ENCODE measurements around the gene GPX4. TPM values are rescaled to one million over a fixed set of nuclear protein-coding genes. Genes with fewer than 3 reads are reported as not detected.
"Not testable (repeated sequence)": the region's sequence is repeated elsewhere in the genome, so short reads cannot be mapped to it uniquely, and the experiment has no call there.

Gene GPX4
- total RNA-seq, 1 donor from 2014 or later = 190 TPM

DNA sequence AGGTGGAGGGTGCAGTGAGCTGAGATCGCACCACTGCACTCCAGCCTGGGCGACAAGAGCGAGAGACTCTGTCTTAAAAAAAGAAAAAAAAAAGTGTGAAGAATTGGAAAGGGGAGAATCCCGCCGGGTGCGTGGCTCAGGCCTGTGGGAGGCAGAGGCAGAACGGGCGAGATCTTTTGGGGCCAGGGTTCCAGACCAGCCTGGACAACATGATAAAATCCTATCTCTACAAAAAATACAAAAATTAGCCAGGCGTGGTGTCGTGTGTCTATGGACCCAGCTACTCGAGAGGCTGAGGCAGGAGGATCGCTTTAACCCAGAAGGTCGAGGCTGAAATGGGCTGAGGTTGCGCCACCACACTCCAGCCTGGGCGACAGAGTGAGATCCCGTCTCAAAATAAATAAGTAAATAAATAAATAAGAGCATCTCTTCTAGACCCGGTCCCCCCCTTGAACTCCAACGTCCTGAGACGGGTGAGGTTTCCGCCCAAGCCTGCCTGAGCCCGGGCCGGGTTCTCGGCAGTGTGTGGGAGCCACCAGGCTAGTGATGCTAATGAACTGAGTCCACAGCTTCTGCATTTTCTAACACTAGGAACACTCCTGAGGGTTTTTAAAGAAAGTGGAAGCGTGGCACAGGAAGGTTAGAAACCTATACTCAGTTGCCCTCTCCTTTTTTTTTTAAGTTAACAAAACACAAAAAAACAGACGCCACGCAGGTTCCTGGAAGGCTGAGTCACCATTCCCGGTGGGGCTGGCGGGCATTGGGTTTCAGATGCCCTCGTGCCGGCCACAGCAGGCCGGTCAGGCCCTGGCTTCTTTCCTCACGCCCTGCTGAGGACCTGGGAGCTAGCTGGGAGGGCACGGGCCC, 22.0 kb downstream of the GPX4 start:
- Mint-ChIP-seq H3K9me3 (no peaks in the 10 kb centered on the region), H3K4me3 (no peak overlapping the region), H3K27me3 (ENCODE audit: low read depth) (no peaks in the 10 kb centered on the region), H3K27ac (no peak overlapping the region), H3K4me1 (no peaks in the 10 kb centered on the region), H3K36me3 (peaks cover 15% of the 10 kb centered on the region)
- TF ChIP-seq, protein P1, sequence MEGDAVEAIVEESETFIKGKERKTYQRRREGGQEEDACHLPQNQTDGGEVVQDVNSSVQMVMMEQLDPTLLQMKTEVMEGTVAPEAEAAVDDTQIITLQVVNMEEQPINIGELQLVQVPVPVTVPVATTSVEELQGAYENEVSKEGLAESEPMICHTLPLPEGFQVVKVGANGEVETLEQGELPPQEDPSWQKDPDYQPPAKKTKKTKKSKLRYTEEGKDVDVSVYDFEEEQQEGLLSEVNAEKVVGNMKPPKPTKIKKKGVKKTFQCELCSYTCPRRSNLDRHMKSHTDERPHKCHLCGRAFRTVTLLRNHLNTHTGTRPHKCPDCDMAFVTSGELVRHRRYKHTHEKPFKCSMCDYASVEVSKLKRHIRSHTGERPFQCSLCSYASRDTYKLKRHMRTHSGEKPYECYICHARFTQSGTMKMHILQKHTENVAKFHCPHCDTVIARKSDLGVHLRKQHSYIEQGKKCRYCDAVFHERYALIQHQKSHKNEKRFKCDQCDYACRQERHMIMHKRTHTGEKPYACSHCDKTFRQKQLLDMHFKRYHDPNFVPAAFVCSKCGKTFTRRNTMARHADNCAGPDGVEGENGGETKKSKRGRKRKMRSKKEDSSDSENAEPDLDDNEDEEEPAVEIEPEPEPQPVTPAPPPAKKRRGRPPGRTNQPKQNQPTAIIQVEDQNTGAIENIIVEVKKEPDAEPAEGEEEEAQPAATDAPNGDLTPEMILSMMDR (IDR thresholded peaks at IDR 0.05; ENCODE audit: unreplicated experiment) = no peak
- no peak for DNase-seq (ENCODE audit: low spot score in 2 of 2, unreplicated experiment in 2 of 2)

DNA sequence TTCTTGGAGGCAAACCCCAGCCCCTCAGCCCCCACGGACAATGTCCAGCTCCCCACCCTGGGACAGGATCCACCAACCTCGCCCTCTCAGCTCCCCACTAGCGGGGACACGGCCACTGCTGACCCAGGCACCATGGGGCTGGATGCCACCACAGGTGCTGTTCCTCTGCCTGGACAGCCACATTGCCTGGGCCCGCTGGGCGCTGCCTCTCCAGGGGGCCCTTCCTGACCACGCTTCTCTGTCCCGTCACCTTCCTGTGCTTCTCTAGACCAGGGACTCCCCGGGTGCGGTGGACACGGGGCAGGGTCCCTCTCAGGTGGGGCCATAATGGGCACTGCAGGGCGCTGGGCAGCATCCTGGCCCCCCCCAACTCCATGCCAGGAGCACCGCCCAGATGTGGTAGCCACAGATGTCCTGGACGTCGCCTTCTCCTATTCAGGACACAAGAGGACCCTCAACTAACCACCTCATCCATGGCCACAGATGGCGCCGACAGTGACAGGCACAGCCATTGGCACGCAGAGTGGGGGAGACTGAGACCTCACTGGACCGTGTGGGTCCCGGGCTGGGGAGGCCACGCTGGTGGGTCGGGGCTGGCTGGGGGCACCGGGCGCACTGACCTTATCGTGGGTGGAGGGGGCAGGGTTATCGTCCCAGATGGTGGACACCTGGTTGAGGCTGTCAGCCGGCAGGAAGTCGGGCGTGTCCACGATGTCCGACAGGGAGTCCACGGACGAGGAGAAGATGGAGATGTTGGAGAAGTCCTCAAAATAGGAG, 23.4 kb downstream of the GPX4 start:
- Mint-ChIP-seq H3K4me1 (peaks cover 3% of the 10 kb centered on the region), H3K4me3 (no peak overlapping the region), H3K27me3 (ENCODE audit: low read depth) (no peaks in the 10 kb centered on the region), H3K27ac (no peak overlapping the region), H3K9me3 (no peaks in the 10 kb centered on the region), H3K36me3 (peaks cover 6% of the 10 kb centered on the region)
- no peak for DNase-seq (ENCODE audit: low spot score in 2 of 2, unreplicated experiment in 2 of 2)
- TF ChIP-seq, protein P1 (IDR thresholded peaks at IDR 0.05; ENCODE audit: unreplicated experiment) = no peak

DNA sequence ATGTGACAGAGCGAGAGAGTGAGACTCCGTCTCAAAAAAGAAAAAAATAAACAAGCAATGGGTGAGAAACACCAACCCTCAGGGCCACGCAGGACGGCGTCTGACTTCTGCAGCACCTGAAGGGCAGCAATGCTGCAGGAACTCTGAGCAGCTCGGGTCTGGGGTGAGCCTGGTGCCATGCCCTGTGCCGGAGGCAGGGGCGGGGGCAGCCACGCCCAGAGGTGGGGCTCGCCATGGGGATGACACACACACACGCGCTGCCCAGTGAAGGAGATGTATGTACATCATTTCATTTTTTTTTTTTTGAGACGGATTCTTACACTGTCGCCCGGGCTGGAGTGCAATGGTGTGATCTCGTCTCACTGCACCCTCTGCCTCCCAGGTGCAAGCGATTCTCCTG, 24.3 kb downstream of the GPX4 start:
- Mint-ChIP-seq H3K27me3 (ENCODE audit: low read depth) (no peaks in the 10 kb centered on the region), H3K9me3 (no peaks in the 10 kb centered on the region), H3K36me3 (peaks cover 3% of the 10 kb centered on the region), H3K4me3 (no peak overlapping the region), H3K27ac (no peak overlapping the region), H3K4me1 (peaks cover 3% of the 10 kb centered on the region)
- DNase-seq (ENCODE audit: low spot score in 2 of 2, unreplicated experiment in 2 of 2) = no peak
- TF ChIP-seq, protein P1 (IDR thresholded peaks at IDR 0.05; ENCODE audit: unreplicated experiment) = no peak

DNA sequence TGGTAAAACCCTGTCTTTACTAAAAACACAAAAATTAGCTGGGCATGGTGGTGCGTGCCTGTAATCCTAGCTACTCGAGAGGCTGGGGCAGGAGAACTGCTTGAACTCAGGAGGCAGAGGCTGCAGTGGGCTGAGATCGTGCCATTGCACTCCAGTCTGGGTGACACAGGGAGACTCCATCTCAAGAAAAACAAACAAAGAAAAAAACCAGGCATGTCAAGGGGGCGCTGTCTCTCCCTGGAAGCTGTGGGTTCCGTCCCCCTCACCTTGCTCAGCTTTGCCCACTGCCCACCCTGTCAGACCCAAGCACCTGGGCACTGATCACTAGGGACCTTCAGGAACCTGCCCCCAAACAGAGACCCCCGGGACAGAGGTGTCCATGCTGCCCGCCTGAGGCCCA, 25.3 kb downstream of the GPX4 start:
- not testable (repeated sequence) for H3K36me3 Mint-ChIP-seq; H3K9me3 Mint-ChIP-seq; H3K4me3 Mint-ChIP-seq; H3K4me1 Mint-ChIP-seq; H3K27ac Mint-ChIP-seq; DNase-seq (ENCODE audit: low spot score in 2 of 2, unreplicated experiment in 2 of 2); H3K27me3 Mint-ChIP-seq (ENCODE audit: low read depth)

DNA sequence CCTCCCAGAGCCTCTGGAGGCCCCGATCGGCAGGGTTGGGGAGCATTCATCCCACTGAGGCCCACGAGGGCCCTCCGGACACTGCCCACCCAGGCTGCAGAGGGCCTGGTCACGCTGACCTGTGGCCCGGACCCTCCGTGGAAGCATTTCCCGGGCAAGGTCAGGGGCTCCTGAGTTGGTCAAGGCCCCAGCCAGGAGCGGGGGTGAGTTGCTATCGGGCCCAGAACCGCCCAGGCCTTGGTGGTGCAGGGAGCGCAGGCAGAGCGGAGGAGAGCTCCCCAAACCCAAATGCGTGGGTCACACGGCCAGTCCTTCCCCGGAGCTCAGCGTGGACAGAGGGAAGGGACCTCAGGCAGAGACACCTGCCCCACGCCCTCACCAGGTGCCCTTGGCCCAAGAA, 25.7 kb downstream of the GPX4 start:
- H3K4me1 Mint-ChIP-seq = peaks cover 3% of the 10 kb centered on the region
- TF ChIP-seq, protein P1 (IDR thresholded peaks at IDR 0.05; ENCODE audit: unreplicated experiment) = no peak
- H3K4me3 Mint-ChIP-seq = no peak overlapping the region
- no peaks in the 10 kb centered on the region for H3K9me3 Mint-ChIP-seq
- H3K27me3 Mint-ChIP-seq (ENCODE audit: low read depth) = no peaks in the 10 kb centered on the region
- no peak overlapping the region for H3K27ac Mint-ChIP-seq
- H3K36me3 Mint-ChIP-seq = peaks cover 3% of the 10 kb centered on the region
- no peak for DNase-seq (ENCODE audit: low spot score in 2 of 2, unreplicated experiment in 2 of 2)
